HPDE6-E6E7 (cell line): Measurements from ENCODE around the gene ERP27.

Source experiments
- DNase-seq: peaks from one replicate; pipeline ENCODE4 v3.0.0; 2011; ENCODE audit warnings: missing footprints; ENCODE audit errors: extremely low spot score

Gene ERP27

GRCh38 chr12:14903386-14904098, 34.8 kb downstream of the ERP27 start:
- no peak for DNase-seq

GRCh38 chr12:14902465-14902864, 35.9 kb downstream of the ERP27 start:
- no peak for DNase-seq

- DNase-seq, result no peak
Measured at GRCh38 chr12:14901228-14901562, 37.1 kb downstream of the ERP27 start.

GRCh38 chr12:14900521-14901227, 37.7 kb downstream of the ERP27 start:
- no peak for DNase-seq

DNA sequence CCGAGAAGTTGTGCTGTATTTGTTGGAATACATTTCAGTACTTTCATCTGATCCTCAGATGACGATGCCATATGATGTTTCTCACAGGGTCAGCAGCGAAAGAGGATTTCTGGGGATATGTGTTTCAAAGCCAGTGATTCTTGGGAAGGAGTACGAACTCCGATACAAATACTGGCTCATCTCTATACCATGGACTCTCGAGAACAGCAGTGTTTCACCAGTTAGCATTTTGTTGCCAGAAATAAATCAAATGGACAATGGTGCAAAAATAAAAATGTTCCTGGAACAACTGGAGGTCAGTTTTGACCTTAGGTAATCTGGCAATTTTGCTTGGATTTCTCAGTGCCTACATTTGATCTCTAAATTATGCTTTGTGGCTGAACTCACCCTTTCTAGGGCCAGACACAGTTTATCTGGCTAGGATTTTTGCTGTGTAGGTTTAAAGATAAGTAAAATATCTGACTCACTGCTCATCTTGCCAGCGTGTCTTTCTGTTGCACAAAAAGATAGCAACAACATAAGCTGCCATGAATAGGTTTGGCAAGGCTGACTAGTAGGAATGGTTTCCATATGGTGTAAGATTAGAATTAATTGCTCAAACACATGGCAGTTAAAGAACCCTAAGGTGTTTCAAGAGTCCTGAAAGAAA, 41.7 kb downstream of the ERP27 start:
- DNase-seq, result no peak

- no peak for DNase-seq
Measured at GRCh38 chr12:14893506-14894250, 44.7 kb downstream of the ERP27 start.

GRCh38 chr12:14892726-14893505, 45.4 kb downstream of the ERP27 start:
- DNase-seq, result no peak

GRCh38 chr12:14890701-14891100, 47.6 kb downstream of the ERP27 start:
- no peak for DNase-seq

- DNase-seq, result no peak
Measured at GRCh38 chr12:14886271-14886670, 52.1 kb downstream of the ERP27 start.

DNA sequence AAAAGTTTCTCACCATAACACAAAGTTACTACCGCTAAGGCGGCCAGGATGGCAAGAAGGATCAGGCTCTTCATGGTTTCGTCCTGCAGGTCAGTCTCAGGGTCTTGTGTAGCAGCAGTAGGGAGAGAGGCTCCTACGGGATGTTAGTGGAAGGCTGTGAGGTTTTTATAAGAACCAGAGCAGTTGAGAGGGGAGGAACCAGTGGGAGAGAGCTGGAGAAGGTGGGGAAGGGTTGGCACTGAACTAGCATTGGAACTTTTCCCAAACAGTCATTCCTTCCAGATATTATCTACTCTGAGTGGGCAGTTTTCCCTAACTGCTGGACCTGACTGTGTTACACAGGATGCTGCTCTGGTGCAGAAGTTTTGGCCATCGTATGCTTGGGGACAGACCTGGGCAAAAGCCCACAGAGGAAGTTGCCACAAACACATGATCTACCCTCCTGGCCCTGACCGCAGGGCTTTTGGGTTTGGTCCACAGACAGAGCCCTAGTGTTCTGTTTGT, 52.6 kb downstream of the ERP27 start, which contains the start of gene MGP:
MGP (minus strand) TSS at position 137 of the 504 bp plus-strand sequence; CDS start at position 74, 63 bp downstream.
- DNase-seq, result no peak

GRCh38 chr12:14884458-14884878, 53.9 kb downstream of the ERP27 start:
- DNase-seq, result peak; percentile 20

- no peak for DNase-seq
Measured at GRCh38 chr12:14883686-14884085, 54.7 kb downstream of the ERP27 start.

GRCh38 chr12:14880890-14881453, 57.4 kb downstream of the ERP27 start:
- DNase-seq, result no peak

DNA sequence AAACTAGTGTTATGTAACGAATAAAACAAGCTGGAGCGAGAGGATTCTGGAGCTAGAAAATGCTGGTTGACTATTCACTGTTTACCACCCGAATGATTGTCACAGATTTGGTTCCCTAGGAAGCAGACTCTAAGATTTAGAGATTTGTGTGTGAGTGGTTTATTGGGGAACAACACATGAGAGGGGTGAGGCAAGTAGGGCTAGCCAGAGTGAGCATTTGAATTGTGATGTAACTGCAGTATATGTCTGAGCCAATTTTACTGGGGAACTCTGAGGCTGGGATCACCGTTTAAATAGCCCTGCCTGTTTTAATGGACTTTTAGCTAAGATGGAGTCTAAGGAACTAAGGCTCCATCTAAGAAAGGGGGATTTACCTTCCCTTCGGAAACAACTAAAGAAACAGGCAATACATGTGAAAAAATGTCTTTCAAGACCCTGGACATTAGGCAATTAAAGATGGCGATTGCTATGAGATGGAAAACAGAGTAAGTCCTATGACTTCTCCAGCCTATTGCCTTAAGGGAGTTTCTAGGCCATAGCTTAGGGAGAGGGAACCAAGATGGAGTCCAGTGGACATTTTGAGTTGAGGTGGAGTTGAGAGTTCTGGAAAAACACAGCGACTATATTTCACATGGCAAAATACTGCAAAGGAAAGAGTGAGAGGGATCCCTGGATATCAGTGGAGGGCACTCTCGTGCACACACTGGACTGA, 59.0 kb downstream of the ERP27 start:
- no peak for DNase-seq

GRCh38 chr12:14878488-14878887, 59.8 kb downstream of the ERP27 start:
- no peak for DNase-seq

GRCh38 chr12:14876833-14877232, 61.5 kb downstream of the ERP27 start:
- no peak for DNase-seq

GRCh38 chr12:14874882-14875281, 63.5 kb downstream of the ERP27 start:
- no peak for DNase-seq

GRCh38 chr12:14873440-14874185, 64.7 kb downstream of the ERP27 start:
- no peak for DNase-seq

DNA sequence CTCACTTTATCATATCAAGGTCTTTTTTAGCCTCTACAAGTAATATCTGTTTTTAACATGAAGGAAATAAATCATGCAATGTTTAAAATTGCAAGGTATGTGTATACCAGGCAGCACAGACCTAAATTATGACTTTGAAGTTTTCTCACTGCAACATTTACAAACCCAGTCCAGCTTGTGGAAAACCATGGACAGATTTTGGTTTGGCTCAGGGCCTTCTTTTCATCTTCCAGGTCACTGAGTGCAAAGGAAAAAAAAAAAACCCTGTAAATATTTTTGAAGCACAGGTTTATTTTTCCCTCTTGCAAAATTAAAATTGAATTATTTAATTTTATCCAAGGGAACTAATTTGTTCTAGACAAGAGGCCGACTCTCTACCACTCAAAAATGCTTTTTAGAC, 66.5 kb downstream of the ERP27 start:
- DNase-seq, result no peak
